GM23338 (cell line): Measurements from ENCODE around the gene SPTLC2.

Experiments used
- CREB1 ChIP-seq: fragments of 250-450 bp; sonication (Bioruptor Pico); IDR thresholded peaks from 2 replicates; pipeline ENCODE4 v1.5.0; 2020; ENCODE audit warnings: low read depth, mild to moderate bottlenecking, moderate library complexity
- CTCF ChIP-seq, 2 experiments: fragments of 200-600 bp in 1 of 2; sonication (generic) in 1 of 2; conservative IDR thresholded peaks; 2 replicates each; pipeline versions ENCODE4 v1.5.1 to v1.6.1; 2016 to 2017; ENCODE audit warnings: antibody characterized with exemption in 2 of 2, low read depth in 2 of 2, mild to moderate bottlenecking in 2 of 2, moderate library complexity in 1 of 2
- ETS1 ChIP-seq: IDR thresholded peaks from 2 replicates; pipeline ENCODE4 v1.6.1; 2016; ENCODE audit warnings: antibody characterized with exemption
- EZH2 ChIP-seq: fragments of 200-600 bp; sonication (generic); IDR thresholded peaks from one replicate; pipeline ENCODE4 v1.8.0; 2017; ENCODE audit warnings: antibody characterized with exemption, mild to moderate bottlenecking, low read depth; ENCODE audit not compliant: unreplicated experiment
- EZH2phosphoT487 ChIP-seq: fragments of 200-600 bp; sonication (generic); IDR thresholded peaks from one replicate; pipeline ENCODE4 v1.8.1; 2018; ENCODE audit warnings: antibody characterized with exemption; ENCODE audit not compliant: unreplicated experiment
- JUNB ChIP-seq: IDR thresholded peaks from one replicate; pipeline ENCODE4 v1.6.1; 2016; ENCODE audit warnings: antibody characterized with exemption; ENCODE audit not compliant: unreplicated experiment
- NANOG ChIP-seq: IDR thresholded peaks from 2 replicates; pipeline ENCODE4 v1.6.1; 2016; ENCODE audit warnings: antibody characterized with exemption, borderline replicate concordance
- POLR2AphosphoS5 ChIP-seq: IDR thresholded peaks from 2 replicates; pipeline ENCODE4 v1.6.1; 2016; ENCODE audit warnings: antibody characterized with exemption, low read depth
- REST ChIP-seq: IDR thresholded peaks from one replicate; pipeline ENCODE4 v1.6.1; 2018; ENCODE audit warnings: antibody characterized with exemption; ENCODE audit not compliant: unreplicated experiment
- STAT1 ChIP-seq: IDR thresholded peaks from one replicate; pipeline ENCODE4 v1.6.1; 2016; ENCODE audit warnings: antibody characterized with exemption; ENCODE audit not compliant: unreplicated experiment
- ZNF331 ChIP-seq: fragments of 250-450 bp; sonication (Bioruptor Pico); IDR thresholded peaks from 2 replicates; pipeline ENCODE4 v1.5.0; 2020; ENCODE audit warnings: low read depth, mild to moderate bottlenecking, moderate library complexity

- no peak for TF ChIP-seq ETS1
- no peak for TF ChIP-seq POLR2AphosphoS5
- no peak for TF ChIP-seq CTCF (conservative IDR thresholded peaks at IDR 0.05; ENCODE audit: low read depth in 2 of 2)
- TF ChIP-seq EZH2: no peak
- TF ChIP-seq CREB1 (CRISPR knock-in tag): no peak
- TF ChIP-seq JUNB: no peak
- no peak for TF ChIP-seq EZH2phosphoT487
- TF ChIP-seq REST: no peak
- TF ChIP-seq ZNF331 (CRISPR knock-in tag): no peak
- TF ChIP-seq STAT1: no peak
- no peak for TF ChIP-seq NANOG
Observed at GRCh38 chr14:77579065-77579464, 37.4 kb downstream of the SPTLC2 start.
